CD4-positive, alpha-beta T cell treated with Interleukin-17A for 4 hours (primary cell): Measurements from ENCODE around the gene UVRAG.
"Not testable (repeated sequence)": the region's sequence is repeated elsewhere in the genome, so short reads cannot be mapped to it uniquely, and the experiment has no call there.

Experiments used
- DNase-seq: peaks from one replicate; pipeline ENCODE4 v3.0.0-alpha.2; 2020; ENCODE audit warnings: mixed read lengths

The UVRAG gene

DNA sequence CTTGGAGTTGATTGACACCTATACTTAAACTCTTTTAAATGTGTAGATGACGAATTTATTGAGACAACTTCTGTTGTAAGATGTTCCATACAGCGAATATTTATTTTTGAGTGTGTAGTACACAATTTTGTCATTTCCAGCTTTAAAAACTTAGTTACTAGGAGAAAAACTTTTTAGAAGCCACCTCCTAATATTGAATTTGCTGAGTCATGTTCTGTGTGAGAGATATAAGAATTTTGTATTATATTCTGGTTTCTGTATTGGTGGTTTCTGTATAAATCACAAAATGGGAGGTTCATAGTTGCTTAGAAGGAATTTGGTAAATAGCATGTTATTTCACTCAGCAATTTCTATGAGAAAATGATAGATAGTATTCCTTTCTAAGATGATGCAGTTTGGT is 220.0 kb downstream of the UVRAG start:
- DNase-seq = no peak

DNA sequence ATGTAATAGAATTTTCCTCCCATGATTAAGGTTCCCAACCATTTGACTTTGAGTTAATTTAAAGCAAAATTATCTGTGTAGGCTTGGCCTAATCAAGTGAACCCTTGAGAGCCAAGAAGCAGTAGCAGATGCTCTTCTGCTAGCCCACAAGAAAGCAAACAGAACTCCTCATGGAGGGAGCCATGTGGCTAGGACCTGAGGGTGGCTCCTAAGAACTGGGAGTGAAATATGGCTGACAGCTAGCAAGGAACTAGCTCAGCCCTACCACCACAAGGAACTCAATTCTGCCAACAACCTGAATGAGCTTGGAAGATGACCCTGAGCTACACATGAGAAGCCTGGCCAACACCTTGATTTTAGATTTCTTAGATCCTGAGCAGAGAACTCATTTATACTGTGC is 223.6 kb downstream of the UVRAG start:
- no peak for DNase-seq

DNA sequence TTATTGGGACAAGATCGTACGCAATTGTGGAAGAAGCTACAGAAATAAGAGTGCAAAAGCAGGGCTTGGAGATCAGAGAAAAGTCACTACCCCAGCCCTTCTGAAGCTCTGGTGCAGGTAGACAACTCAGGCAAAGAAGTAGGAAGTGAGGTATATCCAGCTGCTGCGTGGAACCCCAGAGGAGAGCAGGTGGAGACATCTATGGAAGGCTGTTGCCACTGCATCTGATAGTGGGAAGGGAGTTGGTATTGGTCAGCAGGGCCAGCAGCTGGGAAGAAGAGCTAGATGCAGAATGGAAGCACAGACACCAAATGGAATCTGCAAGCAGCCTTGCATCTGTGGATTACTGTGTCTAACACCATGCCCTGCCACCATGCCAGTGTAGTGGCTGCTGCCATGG is 226.2 kb downstream of the UVRAG start:
- DNase-seq = no peak

DNA sequence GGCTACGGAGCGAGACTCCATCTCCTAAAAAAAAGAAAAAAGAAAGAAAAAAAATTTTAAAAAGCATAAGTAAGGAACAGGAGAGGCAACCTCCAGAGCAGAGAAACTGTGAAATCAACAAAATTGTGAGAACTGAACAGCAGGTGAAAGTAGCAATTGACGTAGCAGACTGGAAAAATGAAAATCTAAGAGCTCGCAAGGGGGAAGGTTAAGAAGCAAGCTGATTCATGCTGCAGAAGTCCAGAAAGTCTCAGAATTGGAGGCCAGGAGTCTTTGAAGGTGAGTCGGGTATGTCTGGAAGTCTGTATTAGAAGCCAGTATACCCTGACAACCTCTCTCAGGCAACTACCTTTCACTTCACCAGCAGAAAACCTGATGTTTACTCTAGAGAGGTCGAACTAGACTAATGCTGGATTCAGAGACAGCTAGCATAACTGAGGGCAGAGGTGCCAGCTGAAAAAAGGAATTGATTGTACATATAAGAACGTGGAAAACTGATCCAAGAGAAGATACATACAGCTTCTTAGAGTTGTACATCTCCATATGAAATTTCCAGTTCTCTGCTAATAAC is 229.8 kb downstream of the UVRAG start:
- DNase-seq = no peak

DNA sequence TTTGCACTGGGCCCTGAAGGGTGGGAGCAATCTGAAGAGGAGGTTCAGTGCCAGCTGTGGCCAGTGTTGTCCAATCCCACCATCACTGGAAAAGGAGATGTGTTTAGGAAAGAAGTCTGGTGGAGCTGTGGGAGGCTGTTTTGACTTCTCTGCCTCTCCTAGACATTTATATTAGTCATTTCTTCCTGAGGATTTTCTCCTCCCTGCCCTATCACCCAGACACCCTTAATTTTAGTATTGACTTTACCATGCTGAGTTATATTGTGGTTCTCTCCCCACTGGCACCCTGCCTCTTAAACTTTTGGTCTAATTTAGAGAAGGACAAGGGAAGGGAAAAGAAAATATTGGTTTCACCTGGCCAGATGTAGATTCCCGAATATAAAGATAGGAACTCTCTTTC is 232.2 kb downstream of the UVRAG start:
- no peak for DNase-seq

DNA sequence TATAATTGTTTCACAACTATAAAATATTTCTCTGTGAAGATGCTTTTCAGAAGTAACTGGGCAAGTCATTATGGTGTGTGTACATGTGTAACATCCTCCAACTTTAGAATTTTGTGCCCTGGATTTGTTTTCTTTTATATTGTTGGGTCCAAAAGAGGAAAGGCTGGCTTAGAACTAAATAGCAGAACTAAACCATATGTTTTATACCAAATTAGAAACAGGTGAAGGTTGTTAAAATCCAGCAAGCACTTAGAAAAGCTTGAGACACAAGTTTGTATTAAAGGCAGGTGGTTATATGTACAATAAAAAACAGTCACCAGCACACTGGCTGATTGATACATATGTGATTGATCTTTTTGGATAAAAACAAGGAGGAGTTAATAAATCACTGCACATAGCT is 232.8 kb downstream of the UVRAG start:
- no peak for DNase-seq

DNA sequence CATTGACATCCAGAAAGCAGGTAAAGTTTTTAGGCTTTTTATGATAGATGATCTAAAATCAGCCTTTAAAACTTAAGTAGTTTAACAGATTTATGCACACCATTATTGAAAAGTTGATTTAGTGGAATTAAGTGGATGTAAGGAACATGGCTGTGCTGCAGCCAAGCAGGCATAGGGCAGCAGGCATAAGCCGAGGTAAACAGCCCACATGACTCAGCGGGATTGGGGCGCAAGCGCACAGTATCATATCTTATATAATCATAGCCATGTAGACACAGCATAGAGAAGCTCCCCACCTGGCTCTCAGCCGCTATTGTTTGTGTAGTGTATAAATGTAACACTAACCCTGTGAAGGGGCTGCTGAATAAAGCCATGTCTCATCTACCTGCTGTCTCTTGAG is 233.8 kb downstream of the UVRAG start:
- DNase-seq = no peak

DNA sequence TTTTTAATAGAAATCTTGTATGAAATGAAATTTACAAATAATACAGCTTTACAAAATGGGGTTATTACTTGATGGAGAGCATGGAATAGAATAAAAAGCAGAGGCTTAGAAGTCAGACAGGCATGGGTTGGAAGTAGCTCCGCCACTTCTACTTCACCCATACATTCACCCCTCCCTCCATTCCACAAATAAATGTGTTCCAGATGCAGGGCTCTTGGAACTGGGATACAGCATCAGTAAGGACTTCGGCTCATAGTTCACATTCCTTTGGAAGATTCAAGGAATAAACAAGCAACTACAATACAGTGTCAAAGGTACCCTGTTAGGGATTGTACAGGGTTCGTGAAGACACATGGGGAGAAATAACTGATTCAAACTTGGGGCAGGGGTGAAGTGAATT is 234.5 kb downstream of the UVRAG start:
- no peak for DNase-seq

DNA sequence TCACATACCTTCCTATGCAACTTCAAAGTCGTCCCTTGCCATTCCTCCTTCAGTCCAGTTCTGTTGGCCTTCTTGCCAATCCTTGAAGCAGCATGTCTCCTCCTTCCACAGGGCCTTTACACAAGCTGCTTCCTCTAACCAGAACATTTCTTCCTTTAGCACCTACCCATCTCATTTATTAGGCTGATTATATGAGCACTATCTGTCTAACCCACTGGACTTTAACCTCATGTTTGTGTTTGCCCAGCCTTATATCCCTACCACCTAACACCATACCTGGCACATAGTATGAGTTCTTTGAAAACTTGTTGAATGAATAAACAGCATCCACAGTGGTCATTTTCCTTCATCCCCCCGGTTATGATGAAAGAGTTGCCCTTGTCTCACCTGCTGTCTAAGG is 236.9 kb downstream of the UVRAG start:
- DNase-seq = no peak

DNA sequence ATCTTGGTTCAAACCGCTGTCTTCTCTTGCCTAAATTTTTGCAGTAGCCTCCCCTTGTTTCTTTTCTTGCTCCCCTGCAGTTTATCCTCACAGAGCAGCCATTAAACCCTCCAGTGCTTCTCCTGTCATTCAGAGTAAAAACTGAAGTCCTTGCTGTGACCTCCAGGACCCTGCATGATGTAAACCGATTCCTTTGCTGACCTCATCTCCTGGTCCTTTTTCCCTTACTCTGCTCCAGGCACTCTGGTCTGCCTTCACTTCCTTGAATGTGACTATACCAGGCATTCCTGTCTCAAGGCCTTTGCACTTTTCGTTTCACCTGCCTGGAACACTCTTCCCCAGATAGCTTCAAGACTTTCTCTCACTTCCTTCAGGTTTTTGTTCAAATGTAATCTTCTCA is 239.3 kb downstream of the UVRAG start:
- DNase-seq = no peak

DNA sequence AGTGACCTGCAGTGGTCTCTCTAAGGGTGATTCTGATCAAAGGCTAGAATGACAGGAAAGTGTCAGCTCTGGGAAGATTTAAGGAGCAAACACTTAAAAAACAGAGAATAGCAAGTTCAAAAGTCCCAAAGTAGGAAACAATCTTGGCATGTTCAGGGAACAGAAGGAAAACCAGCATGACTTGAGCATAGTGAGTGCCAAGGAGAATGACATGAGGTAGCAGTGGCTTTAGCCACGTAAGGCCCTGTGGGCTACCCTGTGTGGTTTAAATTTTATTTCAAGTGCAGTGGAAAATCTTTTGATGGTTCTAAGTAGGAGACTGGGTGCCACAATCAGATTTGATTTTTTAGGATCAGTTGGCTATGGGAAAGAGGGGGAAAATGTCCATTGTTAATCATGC is 241.9 kb downstream of the UVRAG start:
- no peak for DNase-seq

DNA sequence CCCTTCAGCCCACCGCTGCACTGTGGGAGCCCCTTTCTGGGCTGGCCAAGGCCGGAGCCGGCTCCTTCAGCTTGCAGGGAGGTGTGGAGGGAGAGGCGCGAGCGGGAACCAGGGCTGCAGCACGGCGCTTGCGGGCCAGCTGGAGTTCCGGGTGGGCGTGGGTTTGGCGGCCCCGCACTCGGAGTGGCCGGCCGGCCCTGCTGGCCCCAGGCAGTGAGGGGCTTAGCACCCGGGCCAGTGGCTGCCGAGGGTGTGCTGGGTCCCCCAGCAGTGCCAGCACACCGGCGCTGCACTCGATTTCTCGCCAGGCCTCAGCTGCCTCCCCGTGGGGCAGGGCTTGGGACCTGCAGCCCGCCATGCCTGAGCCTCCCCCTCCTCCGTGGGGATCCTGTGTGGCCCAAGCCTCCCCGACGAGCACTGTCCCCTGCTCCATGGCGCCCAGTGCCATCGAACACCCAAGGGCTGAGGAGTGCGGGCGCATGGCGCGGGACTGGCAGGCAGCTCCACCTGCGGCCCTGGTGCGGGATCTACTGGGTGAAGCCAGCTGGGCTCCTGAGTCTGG is 245.5 kb downstream of the UVRAG start:
- DNase-seq = not testable (repeated sequence)

DNA sequence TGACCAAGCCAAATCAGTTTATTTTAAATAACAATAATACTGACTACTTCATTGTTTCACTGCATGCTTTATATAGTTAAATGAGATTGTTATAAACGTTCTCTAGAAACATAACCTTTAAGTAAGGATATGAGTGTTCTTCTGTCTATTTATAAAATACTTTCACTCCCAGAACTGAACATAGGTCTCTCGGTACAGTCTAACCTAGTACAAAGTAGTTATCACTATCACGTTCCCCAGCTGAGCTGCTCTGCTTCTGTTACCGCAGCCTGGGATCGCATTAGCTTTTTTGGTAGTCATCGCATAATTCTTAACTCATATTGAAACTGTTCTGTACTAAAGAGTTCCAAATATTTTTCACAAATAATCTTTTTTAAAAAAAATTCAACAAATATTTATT is 247.7 kb downstream of the UVRAG start:
- DNase-seq = no peak

DNA sequence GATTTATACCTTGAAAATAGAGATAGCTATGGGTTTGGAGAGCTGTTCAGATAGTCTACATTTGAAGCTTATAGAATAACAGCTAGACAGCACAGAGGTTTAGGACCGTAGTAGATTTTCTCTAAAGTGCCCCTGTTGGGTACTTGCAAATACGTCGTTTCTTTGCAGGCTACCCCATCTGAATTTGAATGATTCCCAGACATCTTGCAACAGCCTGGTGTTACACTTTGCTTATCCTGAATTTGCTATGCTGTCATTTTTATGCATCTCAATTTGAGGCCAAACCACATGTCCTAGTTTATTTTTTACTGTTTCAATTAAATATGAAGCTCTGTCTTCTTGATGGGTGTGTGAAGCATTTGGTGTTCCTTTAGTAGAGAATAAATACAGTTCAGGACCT is 249.2 kb downstream of the UVRAG start:
- DNase-seq = no peak

DNA sequence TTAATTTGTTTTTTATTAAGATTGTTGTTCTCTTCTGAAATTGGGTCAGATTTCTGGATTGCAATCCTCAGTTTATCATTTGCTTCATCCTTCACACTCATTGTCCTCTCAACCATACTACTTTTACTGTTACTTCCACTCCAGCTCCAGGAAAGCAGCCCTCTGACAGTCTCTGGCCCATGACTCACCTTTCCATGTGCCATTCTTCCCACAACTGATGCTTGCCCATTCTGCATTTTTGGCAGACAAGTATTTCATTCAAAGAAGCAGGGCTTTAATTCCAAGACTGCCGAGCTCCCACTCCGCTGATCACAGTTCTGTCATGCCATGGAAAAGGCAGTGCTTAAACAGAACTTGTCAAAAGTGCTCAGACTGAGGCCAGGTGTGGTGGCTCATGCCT is 252.1 kb downstream of the UVRAG start:
- no peak for DNase-seq

DNA sequence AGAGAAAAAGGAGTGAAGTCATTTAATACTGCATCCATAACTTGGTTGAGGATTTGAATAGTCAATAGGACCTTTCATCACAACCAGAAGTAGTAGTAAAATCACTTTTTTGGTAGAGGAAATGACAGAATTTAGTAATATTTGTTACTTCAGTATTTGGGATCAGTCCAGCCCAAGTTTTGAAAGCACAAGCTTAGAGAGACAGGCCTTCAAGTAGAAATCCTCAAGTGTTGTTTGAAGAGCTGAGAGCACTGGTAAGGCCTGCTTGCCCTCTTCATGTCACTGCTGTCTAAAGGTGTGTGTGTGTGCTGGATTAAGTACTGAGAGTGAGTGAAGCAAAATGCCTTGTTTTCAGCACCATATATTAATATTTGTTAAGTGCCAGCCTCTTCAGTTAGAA is 254.0 kb downstream of the UVRAG start:
- DNase-seq = no peak

DNA sequence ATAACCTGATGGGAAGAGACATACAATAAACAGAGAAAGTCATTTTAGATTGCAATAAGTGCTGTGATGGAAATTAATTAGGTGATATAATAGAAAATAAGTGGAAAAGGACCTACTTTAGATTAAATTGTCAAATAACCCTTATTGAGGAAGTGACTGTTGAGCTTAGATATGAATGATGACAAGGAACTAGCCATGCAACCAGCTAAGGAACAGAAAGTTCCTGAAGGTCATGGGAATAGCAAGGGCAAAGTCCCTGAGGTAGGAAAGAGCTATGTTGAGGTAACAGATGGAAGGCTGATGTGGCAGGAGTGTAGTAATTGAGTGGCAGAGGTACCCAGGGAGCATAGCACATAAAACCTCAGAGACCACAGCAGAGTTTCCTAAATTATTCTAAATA is 256.1 kb downstream of the UVRAG start:
- DNase-seq = no peak

DNA sequence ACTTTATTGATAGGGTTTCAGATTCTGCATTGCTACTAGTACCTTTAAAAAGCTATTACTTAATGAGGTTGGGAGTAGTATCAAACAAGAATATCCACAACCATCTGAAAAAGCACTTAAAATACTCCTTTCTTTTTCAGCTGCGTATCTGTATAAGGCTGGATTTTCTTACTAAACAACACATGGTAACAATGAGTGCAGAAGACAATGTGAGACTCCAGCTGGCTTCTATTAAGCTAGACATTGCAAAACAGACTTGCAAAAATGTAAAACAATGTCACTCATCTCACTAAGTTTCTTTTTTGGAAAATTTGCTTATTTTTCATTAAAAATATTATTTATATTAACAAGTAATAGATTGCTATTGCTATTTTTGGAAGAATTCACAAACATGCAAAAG is 258.7 kb downstream of the UVRAG start:
- no peak for DNase-seq

DNA sequence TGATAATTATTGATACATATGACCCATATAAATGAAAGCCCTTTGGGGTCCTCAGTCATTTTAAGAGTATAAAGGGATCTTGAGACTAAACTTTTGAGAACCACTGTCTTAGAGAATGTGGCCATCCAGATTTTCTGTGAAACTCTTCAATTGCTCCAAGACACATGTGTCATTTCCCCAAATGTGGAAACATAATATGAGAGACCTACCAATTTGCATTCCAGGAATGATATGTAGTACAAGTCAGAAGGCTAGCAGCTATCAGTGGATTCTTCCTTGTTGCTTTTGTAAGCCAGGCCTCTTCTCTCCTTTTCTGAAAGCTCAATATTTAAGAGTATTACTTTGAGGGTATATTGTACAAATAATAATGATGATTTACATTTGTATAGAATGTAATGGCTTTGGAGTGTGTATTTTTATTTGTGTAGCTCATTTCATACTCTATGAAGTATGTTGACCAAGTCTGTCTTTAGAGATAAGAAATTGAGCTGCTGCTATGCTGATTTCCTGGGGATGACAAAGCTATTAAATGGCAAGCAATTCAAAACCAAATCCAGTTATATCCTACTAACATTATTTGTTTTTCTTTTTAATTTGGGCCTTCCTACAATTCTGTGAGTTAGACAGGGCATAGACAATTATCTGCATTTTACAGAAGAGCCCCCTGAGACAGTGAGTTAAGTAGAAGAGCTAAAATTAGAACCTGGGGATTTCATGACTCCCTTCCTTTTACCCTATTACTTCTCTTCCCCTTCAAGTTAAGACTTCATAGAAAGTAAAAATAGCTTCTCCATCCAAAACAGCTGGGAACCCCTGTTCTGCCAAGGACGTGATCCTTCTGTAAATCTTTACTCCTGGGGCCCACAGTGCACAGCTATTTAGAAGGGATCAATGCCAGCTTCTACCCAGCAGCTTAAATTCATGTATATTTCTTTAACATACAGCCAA is 259.4 kb downstream of the UVRAG start:
- DNase-seq = no peak

DNA sequence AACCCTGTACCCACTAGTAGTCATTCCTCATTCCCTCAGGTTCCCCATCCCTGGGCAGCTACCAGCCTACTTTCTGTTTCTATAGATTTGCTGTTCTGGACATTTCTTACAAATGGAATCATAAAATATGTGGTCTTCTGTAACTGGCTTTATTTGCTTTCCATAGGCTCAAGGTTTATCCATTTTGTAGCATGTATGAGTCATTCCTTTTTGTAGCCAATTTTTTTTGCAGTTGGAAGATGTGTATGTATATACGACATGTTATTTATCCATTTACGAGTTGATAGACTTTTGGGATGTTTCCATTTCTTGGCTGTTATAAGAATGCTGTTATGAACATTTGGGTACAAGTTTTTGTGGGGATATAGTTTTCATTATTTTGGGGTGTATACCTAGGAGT is 260.7 kb downstream of the UVRAG start:
- DNase-seq = no peak

DNA sequence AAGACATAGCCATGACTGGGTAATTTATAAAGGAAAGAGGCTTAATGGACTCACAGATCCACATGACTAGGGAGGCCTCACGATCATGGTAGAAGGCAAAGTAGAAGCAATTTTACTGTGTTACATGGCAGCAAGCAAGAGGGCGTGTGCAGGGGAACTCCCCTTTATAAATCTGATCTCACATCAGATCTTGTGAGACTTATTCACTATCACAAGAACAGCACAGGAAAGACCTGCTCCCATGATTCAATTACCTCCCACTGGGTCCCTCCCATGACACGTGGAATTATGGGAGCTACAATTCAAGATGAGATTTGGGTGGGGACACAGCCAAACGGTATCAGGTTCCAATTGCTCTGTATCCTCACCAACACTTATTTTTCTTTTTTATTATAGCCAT is 261.2 kb downstream of the UVRAG start:
- DNase-seq = not testable (repeated sequence)

DNA sequence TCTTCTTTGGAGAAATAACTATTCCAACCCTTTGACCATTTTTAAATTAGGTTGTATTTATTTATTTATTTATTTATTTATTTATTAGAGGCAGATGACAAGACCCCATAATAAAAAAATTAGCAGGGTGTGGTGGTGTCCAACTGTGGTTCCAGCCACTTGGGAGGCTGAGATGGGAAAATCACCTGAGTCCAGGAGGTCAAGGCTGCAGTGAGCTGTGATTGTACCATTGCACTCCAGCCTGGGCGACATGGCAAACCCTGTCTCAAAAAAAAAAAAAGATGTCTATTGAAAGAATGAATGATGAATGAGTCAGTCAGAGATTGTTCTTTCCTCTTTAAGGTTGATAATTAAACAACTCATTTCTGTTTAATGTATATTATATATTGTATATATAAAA is 261.7 kb downstream of the UVRAG start:
- DNase-seq = no peak

DNA sequence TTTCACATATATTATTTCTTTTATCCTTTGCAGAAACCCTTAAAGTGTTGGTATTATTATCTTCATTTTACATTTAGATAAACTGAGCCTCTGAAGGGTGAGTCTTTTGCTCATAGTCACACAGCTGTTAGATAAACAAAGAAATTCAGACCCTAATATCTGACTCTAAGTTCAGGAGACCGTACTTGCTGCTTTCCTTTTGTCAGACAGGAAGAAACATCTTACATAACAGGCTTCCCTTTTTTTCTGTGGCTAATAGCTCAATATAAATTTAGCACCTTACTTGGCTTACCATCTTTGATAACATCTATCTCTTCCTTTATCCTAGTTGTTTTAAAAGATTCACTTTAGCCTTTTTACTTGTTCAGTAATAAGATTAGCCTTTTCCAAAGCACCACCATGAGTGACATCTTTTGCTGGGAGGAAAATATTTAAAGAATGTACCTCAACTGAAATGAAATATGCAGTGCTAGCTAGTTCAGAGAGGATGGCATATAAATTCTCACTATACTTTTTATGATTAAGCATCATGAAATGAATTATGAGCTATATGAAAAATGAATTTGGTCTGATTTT is 262.7 kb downstream of the UVRAG start:
- DNase-seq = no peak

DNA sequence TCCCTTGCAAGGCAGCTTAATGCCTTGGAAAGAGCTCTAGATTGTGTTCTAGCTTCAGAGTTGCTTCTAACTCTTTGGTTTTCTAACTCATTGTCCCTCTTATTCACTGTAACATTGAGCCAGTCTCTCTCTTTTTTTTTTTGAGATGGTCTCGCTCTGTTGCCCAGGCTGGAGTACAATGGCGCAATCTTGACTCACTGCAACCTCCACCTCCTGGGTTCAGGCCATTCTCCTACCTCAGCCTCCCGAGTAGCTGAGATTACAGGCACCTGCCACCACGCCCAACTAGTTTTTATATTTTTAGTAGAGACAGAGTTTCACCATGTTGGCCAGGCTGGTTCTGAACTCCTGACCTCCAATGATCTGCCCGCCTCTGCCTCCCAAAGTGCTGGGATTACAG is 266.1 kb downstream of the UVRAG start:
- DNase-seq = not testable (repeated sequence)
